Measurements from ENCODE around the gene IGSF23. TPM values are rescaled to one million over a fixed set of nuclear protein-coding genes. Genes with fewer than 3 reads are reported as not detected.

IGSF23 gene
- total and polyA plus RNA-seq, 2 of the 13 experiments (the other 11 are each of a cell fraction or from before 2014, with no cell fraction given), result 2.3 to 8.8 TPM

- peak; percentile 70; the same call in 1 of the 2 replicates for TF ChIP-seq ZNF274 (CRISPR knock-in tag; IDR thresholded peaks at IDR 0.05)
- TF ChIP-seq ZNF7 (CRISPR knock-in tag; IDR thresholded peaks at IDR 0.05), result no peak
- TF ChIP-seq AGO2 (optimal IDR thresholded peaks at IDR 0.05; ENCODE audit: low read depth, low read length), result peak; percentile 68
- TF ChIP-seq U2AF2 (IDR thresholded peaks at IDR 0.05; ENCODE audit: low read depth, low read length), result no peak
- no peak for TF ChIP-seq CSRNP2 (CRISPR knock-in tag; conservative IDR thresholded peaks at IDR 0.05; ENCODE audit: low read depth)
- TF ChIP-seq CEBPG (CRISPR knock-in tag; IDR thresholded peaks at IDR 0.05), result no peak
- TF ChIP-seq ZNF224 (CRISPR knock-in tag; IDR thresholded peaks at IDR 0.05), result no peak
- TF ChIP-seq ZFP82 (CRISPR knock-in tag; IDR thresholded peaks at IDR 0.05; ENCODE audit: borderline replicate concordance), result peak; percentile 82; the same call in 1 of the 2 replicates
- no peak for TF ChIP-seq CEBPB (IDR thresholded peaks at IDR 0.05; ENCODE audit: borderline replicate concordance, low read depth, low read length)
- peak; percentile 71 for TF ChIP-seq GABPB1 (CRISPR knock-in tag; IDR thresholded peaks at IDR 0.05)
- peak; percentile 82; the same call in 1 of the 2 replicates for TF ChIP-seq ZNF782 (CRISPR knock-in tag; IDR thresholded peaks at IDR 0.05; ENCODE audit: borderline replicate concordance)
- TF ChIP-seq ZNF670 (CRISPR knock-in tag; IDR thresholded peaks at IDR 0.05; ENCODE audit: borderline replicate concordance), result no peak
- TF ChIP-seq DZIP1 (CRISPR knock-in tag; IDR thresholded peaks at IDR 0.05), result no peak
- TF ChIP-seq KDM2A (CRISPR knock-in tag; IDR thresholded peaks at IDR 0.05; ENCODE audit: borderline replicate concordance, low read depth), result peak; percentile 65; the same call in 1 of the 2 replicates
- 0 out of 2 replicates have a peak, but pooled peaks have one; percentile 14 for TF ChIP-seq HDAC2 (CRISPR knock-in tag; IDR thresholded peaks at IDR 0.05)
- TF ChIP-seq PRDM15 (CRISPR knock-in tag; IDR thresholded peaks at IDR 0.05), result 0 out of 2 replicates have a peak, but pooled peaks have one; percentile 40
- peak; percentile 82; the same call in 1 of the 2 replicates for TF ChIP-seq IRX3 (CRISPR knock-in tag; IDR thresholded peaks at IDR 0.05; ENCODE audit: borderline replicate concordance, low read depth)
- TF ChIP-seq TBX3 (IDR thresholded peaks at IDR 0.05; ENCODE audit: borderline replicate concordance), result no peak
- peak; percentile 61; the same call in 1 of the 2 replicates for TF ChIP-seq ZNF101 (CRISPR knock-in tag; IDR thresholded peaks at IDR 0.05; ENCODE audit: borderline replicate concordance, low read depth)
- 0 out of 2 replicates have a peak, but pooled peaks have one; percentile 26 for TF ChIP-seq REPIN1 (CRISPR knock-in tag; IDR thresholded peaks at IDR 0.05; ENCODE audit: borderline replicate concordance, low read depth)
Observed at GRCh38 chr19:44643605-44644401, 30.4 kb downstream of the IGSF23 start, which contains the start of gene PVR (continued).
